G401.6 (cell line): ENCODE measurements around the gene C2.
"Not testable (repeated sequence)": the region's sequence is repeated elsewhere in the genome, so short reads cannot be mapped to it uniquely, and the experiment has no call there.

ENCODE experiments used
- FAIRE-seq: peaks from 2 replicates; lab custom pipeline; 2012; peaks lifted over from hg19 to GRCh38; lab: Jason Lieb, UNC

C2 gene

DNA sequence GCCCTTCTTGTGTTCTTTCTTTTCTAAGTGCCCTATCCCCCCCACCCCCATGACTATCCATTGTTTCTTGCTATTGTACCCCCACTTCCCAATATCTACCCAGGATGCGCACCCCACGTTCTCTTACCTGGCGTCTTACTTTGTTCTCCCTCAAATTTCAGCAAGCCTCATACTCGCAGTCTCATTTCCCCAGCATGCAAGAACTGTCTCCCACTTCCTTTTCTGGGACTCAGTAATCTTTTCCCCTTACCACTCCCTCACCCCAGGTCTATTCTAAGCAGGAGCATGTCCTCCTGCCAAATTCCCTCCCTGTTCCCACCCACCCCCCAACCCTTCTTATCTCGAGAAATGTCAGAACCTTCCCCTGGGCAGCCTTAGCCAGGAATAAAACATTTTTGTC, 28.3 kb upstream of the C2 start:
- no peak for FAIRE-seq

DNA sequence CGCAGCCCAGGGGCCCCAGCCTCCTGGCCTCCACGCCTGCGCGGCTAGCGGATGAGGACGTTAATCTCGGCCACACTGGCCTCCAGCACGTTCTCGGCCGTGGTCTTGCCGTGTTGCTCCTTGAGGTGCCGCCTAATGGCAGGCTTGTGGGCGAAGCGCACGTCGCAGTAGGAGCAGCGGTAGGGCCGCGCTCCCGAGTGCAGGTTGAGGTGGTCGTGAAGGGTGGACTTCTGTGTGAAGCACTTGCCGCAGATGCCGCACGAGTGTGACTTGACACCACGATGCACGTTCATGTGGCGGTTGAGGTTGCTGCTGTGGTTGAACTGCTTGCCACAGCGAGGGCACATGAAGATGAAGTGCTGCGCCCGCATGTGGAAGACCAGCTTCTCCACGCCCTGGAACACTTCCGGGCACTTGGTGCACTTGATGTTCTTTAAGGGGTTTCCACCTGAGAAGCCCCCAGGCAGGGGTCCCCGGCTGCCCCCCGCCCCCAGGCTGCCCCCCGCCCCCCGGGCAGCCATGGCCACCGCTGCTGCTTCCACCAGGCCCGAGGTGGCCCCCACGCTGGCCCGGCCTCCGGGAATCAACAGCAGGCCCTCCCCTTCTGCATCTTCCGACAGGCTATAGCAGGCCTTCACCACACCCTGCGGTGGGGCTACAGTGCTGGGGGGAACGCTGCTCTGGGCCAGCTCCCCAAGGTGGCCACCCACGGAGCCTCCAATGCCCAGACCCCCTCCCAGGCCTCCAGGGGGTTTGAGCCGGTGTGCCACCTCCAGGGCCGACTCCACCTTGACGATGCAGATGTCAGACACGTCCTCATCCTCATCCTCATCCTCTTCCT, 27.4 kb upstream of the C2 start:
- FAIRE-seq, result no peak

DNA sequence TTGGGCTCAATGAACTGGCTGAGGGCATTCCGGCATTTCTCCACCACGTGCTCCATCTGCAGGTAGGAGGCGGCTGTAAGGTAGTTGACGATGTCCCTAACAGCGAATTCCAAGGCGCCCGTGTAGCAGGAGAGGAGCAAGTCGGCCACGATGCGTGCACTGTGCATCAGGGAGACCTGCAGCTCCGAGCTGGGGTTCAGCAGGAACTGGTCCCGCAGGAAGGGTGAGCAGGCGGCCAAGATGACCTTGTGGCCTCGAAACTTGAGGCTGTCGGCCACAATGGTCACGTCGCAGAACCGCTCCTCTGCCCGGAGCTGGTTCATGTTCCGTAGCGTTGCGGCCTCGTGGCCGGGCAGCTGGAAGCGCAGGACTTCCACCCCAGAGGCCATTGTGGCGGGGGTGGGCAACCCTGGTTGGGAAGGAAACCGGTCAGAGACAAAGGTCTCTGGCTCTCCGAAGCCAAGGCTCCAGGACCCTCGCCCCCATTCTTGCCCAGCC, 26.6 kb upstream of the C2 start:
- FAIRE-seq, result no peak

DNA sequence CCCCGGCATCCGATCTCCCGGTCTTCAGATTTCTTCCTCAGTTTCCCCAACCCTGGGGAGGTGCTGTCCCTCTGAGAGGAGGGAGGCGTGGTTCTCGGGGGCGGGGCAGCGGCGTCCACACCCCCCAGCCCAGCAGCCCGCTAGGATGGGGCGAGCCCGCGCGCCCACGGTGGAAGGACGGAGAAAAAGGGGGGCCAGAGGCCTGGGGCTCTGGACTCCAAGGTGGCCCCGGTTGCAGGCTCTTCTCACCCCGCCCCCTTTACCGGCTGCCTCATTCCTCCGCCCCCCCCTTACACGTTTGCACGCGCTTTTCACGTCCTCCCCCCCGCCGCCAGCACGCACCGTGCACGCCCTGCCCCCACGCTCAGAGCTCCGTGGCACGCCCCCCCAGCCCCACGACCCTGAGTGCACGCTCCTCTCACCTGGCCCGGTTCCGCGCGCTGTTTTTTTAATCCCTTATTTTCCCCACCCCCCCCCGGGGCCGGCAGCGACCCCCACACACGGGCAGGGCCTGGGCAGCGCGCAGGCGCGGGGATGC, 26.0 kb upstream of the C2 start:
- FAIRE-seq, result no peak

DNA sequence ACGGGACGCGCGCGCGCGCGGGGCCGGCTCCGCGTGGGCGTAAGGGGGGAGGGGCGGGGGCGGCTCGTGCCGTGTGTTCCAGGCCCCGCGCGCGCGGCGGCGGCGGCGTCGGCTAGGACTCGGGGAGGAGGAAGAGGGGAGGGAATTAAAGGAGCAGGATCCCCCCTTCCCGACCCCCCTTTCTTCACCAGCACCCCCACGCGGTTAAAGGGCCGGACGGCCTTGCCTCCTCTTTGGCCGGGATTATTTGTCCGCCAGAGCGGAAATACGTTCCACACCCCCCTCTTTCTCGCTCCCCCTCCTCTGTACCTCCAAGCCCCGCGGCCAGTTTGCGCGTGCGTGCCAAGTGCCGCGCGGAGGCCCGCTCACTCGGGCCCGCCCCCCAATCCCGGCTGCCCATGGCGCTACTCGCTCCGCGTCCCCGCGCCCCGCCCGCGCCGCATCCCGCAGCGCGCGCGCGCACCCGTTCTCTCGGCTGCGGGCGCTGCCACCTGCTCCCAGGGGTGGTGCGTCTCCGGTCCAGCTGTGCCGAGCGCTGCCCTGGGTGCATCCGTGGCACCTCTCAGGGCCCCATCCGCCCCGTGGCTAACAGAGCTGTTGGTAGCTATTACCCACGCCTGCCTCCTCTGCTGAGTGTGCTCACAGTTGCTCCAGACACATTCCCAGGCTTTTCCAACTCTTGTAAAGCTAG, 25.4 kb upstream of the C2 start, which contains the start of gene ZBTB12:
Gene ZBTB12 (minus strand): TSS at position 134 of the 691 bp plus-strand sequence. CDS start 781 bp downstream, outside the sequence.
- FAIRE-seq, result no peak

DNA sequence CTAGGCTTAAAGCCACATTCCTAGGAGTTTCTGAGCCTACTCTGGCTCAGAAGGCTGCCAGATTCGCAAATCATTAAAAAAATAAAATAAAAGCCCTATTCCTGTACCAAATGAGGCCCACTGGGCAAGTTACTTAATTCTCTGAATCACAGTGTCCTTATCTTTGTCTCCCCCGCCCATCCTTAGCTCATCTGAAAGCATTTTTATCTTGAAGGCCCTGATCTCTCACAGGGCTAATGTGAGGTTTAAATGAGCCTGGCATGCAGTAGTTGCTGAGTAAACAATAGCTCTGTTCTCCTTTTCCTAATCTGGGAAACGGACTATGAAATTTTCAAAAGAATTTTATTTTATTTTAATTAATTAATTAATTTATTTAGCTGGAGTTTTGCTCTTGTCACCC, 23.6 kb upstream of the C2 start:
- FAIRE-seq, result no peak

DNA sequence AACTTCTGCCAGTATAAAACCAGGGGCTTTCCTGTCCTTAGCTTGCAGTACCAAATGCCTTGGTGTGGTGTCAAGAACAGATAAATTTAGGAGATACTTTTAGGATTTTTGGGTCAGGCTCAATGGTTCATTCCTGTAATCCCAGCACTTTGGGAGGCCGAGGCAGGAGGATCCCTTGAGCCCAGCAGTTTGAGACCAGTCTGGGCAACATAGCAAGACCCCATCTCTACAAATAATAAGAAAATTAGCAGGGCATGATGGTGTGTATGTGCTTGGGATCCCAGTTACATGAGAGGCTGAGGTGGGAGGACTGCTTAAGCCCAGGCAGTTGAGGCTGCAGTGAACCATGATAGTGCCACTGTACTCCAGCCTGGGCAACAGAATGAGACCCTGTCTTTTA, 22.5 kb upstream of the C2 start:
- no peak for FAIRE-seq

DNA sequence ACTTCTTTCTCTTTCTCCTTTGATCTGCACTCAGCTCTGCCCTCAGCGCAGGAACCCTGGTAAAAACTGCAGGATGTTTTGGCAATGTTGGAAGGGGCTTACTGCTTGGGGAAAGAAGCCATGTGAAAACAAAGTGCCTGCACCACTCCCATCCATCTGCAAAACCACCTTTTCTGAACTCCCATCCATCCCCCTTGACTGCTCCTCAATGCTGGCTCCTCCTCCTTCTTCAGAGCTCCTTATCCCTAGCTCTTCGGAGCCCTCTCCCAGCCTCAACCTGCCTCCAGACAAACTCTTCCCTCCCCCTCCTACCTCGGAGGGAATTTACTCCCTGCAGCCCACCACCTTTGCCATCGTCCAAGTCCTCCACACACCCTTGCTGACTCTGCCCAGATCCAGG, 21.4 kb upstream of the C2 start:
- FAIRE-seq, result no peak

DNA sequence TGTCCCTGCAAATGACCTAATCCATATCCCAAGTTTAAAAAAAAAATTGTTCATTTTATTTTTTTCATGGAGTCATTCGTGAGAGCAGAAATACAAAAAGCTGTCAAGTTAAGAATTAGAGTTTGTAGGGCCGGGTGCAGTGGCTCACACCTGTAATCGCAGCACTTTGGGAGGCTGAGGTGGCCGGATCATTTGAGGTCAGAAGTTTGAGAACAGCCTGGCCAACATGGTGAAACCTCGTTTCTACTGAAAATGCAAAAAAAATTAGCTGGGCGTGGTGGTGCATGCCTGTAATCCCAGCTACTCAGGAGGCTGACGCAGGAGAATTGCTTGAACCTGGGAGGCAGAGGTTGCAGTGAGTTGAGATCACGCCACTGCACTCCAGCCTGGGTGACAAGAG, 20.8 kb upstream of the C2 start:
- not testable (repeated sequence) for FAIRE-seq

DNA sequence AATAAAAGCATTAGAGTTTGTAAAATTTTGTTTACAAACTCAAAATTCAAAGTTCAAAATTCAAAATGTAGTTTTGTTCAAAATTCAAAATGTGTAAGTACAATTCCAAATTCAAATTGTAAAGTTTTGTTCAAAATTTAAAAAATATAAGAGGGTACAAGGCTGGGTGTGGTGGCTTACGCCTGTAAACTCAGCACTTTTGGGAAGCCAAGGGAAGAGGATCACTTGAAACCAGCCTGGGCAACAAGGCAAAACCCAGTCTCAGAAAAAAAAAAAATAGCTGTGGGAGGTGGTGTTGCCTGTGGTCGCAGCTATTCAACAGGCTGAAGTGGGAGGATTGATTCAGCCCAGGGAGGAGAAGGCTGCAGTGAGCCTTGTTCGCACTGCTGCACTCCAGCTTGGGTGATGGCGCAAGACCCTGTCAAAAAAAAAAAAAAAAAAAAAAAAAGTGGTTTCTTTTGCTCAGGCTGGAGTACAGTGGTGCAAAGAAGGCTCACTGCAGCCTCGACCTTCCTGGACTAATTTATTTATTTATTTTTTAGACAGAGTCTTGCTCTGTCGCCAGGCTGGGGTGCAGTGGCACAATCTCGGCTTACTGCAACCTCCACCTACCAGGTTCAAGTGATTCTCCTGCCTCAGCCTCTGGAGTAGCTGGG, 20.2 kb upstream of the C2 start:
- no peak for FAIRE-seq

DNA sequence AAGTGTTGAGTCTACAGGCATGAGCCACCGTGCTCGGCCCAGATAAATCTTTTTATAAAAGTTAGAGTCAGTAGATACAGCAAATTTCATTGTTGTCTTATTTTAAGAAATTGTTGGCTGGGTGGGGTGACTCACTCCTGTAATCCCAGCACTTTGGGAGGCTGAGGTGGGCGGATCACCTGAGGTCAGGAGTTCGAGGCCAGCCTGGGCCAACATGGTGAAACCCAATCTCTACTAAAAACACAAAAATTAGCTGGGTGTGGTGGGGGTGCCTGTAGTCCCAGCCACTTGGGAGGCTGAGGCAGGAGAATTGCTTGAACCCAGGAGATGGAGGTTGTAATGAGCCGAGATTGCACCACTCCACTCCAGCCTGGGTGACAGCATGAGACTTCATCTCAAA, 19.3 kb upstream of the C2 start:
- FAIRE-seq, result not testable (repeated sequence)

DNA sequence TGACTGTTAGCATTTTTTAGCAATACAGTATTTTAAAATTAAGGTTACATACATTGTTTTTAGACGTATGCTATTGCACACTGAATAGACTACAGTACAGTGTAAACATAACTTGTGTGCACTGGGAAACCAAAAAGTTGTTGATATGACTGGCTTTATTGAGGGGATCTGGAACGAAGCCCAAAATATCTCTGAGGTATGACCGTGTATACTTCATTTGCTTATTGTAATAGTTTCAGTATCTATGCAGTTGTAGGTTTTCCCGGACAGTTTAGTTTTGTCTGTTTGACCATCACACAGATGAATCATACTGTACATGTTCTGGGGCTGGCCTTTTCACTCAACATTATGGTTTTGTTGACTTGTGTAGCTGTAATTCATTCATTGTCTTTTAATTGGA, 18.7 kb upstream of the C2 start:
- FAIRE-seq, result no peak

DNA sequence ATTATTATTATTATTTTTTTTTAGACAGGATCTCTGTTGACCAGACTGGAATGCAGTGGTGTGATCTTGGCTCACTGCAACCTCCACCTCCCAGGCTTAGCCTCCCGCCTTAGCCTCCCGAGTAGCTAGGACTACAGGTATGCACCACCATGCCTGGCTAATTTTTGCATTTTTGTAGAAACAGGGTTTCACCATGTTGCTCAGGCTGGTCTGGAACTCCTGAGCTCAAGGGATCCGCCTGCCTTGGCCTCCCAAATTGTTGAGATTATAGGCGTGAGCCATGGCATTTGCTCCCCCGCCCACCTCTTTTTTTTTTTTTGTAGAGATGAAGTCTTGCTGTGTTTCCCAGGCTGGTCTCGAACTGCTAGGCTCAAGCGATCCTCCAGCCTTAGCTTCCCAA, 18.2 kb upstream of the C2 start:
- FAIRE-seq, result not testable (repeated sequence)

DNA sequence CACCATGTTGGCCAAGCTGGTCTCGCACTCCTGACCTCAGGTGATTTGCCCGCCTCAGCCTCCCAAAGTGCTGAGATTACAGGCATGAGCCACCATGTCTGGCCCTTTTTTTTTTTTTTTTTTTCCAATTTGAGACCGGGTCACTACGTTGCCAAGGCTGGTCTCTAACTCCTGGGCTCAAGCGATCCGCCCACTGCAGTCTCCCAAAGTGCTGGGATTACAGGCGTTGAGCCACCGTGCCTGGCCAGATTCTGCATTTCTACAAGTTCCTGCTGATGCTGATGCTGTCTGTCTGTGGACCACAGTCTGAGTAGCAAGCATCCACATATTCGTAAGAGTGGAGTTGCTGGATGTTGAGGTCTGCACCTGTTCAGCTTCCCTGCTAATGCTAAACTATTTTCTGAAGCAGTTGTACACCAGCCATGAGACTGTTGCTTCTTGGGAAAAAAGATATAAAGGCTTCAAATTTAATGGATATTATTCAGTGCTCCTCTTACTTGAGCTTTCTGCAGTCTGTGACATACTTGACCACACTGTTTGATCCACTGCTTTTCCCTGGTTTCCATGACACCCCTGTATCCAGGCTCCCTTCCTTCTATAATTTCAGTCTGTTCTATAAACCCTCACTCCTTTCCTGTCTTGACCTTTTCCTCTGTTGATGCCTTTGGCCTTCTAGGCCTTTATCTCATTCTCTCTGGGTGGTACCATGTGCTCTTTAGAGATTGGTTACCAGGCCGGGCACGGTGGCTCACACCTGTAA, 15.5 kb upstream of the C2 start:
- no peak for FAIRE-seq

DNA sequence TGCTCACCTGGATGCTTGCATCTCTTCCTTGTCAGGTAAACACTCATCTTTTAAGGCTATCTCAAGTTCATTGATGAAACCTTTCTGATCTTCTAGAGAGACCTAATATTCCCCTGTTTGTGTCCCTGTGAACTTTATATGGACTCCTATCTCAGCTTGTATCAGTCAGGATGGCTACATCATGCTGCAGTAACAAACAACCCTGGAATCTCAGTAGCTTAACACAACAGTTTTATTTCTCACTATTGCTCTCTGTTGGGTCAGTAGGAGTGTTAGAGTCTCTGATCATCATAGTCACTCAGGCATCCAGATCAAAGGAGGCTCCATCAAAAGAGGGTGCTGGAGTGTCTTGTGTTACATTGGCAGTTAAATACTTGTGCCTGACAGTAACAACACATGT, 12.2 kb upstream of the C2 start:
- FAIRE-seq, result no peak

DNA sequence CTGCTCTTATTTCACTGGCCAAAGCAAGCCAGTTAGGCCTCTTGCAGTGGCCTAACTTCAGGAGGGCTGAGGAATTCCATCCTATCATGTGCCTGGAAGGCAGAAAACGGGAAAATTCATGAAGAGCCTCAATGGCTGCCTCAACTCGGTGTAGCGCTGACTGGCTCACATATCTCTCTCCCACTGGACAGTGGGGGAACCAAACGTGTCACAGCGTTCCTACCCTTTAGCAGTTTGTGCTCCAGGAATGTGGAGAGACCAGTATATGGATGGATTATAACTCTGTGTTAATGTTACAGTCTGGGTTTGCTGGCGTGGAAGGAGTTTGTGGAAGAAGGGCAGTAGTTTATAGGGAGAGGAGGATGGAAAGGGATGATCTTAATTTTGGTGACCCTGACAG, 11.8 kb upstream of the C2 start:
- no peak for FAIRE-seq

DNA sequence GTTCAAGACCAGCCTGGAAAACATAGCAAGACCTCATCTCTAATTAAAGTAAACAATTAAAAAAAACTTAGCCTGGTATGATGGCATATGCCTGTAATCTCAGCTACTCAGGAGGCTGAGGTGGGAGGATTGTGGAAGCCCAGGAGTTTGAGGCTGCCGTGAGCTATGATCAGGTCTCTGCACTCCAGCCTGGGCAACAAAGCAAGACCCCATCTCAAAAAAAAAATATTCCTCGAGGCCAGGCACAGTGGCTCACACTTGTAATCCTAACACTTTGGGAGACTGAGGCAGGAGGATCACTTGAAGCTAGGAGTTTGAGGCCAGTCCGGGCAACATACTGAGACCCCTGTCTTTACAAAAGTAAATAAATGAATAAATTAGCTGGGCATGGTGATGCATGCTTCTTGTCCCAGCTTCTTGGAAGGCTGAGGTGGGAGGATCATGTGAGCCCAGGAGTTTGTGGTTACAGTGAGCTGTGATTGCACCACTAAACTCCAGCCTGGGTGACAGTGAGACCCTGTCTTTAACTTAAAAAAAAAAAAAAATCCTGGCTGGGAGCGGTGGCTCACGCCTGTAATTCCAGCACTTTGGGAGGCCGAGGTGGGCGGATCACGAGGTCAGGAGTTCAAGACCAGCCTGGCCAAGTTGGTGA, 9.3 kb upstream of the C2 start:
- no peak for FAIRE-seq

DNA sequence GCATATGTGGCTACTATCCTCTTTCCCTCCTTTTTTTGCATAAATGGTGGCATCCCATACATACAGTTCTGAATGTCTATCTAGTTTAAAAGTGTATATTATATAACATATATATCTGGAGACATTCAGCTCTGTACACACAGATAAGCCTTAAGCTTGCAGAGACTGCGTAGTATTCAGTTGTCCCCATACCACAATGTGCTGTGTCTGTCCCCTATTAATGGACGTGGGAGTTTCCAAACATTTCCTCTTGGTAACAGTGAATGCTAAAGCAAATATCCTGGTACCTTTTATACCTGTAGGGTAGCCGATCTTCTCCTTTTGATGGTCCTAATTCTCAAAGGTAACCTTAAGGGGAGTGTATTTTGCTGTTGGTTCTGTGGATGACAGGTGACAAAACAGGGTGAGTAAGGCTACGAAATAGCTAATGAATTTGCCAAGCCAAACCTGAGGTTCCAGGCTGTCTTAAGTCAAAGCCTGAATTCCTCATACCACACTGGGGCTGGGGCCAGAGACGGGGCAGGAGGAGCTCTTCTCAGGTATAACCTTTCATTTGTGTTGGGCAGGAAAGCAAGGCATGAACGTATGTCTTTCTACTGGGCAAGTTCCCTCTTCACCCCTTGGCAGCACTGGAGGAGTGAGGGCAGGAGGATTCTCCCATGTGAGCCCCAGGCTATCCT, 7.8 kb upstream of the C2 start:
- no peak for FAIRE-seq

DNA sequence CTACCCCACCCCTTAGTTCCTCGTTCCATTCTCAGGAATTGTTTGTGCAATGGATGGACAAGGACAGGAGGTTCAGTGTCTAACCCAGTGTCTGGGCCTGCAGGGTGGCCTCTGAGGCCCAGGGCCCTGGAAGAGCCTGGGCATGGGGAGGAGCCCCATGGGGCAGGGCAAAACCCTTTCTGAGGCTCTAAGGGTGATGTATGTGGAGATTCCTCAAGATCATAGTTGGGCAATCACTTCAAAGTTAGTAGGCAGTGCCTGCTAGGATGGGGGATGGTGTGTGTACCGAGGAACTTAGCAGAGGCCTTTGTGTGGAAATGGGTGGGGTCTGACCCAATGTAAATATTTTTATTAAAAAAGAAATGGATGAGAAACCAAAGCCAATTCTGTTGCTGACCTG, 6.7 kb upstream of the C2 start:
- no peak for FAIRE-seq

DNA sequence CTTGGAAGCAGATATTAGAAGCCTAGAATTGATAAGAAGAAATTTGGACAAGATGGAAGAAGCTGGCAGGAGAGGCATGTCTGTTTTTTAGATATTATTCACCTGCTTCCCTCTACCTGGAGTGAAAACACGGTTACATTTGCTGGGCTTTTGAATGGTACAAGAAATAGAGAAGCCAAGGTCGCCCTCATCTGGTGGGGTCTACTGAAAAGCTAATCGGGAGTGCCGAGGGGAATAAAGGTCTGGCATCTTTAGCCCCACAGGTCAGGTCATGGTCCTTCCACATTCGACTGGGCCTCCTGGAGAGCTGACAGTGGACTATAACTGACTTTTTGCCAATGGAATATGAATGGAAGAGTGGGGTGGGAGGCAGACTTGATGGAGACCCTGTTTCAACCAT, 4.6 kb upstream of the C2 start:
- peak; percentile 48 for FAIRE-seq
